HG02885 (cell line): ENCODE data around the gene PPP6R1.

Source experiments
- ATAC-seq: cut with Tn5 transposase; IDR thresholded peaks from one replicate; pipeline ENCODE4 v1.9.1; 2021; ENCODE audit warnings: mild to moderate bottlenecking; ENCODE audit not compliant: unreplicated experiment, poor library complexity

The PPP6R1 gene

GRCh38 chr19:55264531-55264930, 5.7 kb upstream of the PPP6R1 start:
- ATAC-seq = no peak

GRCh38 chr19:55262359-55262758, 3.5 kb upstream of the PPP6R1 start:
- ATAC-seq = no peak

GRCh38 chr19:55261671-55262126, 2.9 kb upstream of the PPP6R1 start:
- ATAC-seq = no peak

- ATAC-seq = no peak
These were observed 858 bp upstream of the PPP6R1 start for GRCh38 chr19:55259540-55260210.

DNA sequence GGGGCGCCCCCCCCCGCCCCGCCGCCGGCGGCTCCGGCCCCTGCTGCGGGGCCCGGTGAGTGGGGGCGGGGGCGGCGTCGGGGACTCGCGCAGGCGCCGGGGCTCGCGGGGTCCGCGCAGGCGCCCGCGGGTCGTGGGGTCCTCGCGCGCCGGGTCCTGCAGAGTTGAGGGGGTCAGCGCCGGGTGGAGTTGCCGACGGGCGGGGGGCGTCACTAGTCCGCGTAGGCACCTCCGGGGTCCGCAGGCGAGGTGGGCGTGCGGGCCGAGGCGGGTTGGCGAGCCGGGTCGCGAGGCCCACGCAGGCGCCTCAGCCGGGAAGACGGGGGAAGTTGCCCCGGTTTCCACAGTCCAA, 365 bp downstream of the PPP6R1 start:
- peak; percentile 15 for ATAC-seq

DNA sequence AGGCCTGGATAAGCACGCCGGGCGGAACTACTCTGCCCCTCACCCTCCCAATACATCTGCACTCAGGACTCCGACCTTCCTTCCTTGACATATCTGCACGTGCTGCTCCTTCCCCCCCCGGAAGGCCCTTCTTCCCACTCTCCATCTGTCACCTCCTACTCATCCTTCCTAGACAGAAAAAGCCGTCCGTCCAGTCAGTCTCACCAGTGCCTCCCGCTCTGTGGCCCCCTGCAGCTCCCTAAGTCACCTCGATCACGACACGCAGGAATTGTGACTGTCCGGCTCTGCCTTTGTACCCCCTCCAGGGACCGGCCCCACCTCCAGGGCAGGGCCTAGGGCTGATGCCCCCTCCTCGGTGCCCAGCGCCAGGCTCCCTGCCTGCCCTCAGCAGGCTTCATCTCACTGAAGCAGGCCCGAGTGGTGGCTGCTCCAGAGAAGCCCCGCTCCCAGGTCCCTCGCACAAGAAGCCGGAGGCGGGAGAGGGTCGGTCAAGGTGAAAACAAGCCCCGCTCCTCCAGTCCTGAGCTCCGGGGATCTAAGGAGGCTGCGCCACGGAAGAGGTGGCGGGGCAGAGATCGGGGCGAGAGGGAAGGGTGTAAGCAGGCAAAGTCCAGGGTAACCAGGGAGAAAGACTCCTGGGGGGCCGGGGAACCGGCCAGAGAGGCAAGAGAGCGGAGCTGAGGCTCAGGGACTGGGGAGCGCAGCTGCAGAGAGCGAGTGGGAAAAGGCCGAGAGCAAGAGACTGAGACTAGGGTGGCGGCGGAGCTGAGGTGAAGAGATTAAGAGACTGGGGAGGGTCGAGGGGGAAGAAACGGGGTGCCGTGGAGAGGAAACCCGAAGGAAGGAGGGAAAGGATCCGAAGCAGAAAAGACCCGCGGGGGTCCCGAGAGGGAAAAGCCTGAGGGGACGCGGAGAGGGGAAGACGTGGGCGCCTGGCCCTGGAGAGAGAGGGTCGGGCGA, 1.1 kb downstream of the PPP6R1 start:
- no peak for ATAC-seq

- ATAC-seq = no peak
These were observed 2.0 kb downstream of the PPP6R1 start for GRCh38 chr19:55256562-55257460.

- ATAC-seq = no peak
These were observed 3.0 kb downstream of the PPP6R1 start for GRCh38 chr19:55255618-55256423.

- ATAC-seq = no peak
These were observed 4.2 kb downstream of the PPP6R1 start for GRCh38 chr19:55254625-55254977.

DNA sequence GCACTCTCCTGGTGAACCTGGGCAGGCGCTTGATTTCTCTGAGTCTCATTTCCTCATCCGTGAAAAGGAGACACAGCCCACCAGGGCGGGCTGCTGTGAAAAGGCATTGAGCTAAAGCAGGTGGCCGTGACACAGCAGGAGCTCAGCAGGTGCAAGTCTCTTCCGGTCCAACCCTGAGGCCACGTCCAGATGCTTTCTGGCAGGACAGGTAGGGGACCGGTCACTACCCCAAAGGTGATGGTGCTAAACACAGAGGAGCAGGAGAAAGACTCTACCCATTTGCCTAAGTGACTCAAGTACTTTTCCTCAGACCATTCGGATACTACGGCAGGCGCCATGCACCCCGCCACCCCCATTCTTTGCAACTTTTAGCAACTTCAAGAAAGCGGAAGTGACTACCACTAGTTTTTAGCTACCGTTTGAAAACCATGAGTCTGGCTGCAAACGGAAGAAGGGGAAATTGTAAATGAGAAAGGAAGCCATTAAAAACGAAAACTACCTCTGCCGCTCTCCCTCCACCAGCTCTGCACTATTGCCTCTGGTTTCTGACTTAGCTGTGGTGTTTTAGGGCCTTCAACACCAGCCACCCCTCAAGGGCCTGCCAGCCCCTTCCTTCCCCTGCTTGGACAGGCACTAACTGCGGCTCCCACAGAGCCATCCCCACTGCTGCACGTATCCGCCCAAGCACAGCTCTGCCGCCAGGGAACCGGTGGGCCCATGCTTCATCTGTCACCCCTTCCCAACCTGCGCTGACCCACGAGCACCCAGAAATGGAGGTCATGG, 4.8 kb downstream of the PPP6R1 start:
- no peak for ATAC-seq

DNA sequence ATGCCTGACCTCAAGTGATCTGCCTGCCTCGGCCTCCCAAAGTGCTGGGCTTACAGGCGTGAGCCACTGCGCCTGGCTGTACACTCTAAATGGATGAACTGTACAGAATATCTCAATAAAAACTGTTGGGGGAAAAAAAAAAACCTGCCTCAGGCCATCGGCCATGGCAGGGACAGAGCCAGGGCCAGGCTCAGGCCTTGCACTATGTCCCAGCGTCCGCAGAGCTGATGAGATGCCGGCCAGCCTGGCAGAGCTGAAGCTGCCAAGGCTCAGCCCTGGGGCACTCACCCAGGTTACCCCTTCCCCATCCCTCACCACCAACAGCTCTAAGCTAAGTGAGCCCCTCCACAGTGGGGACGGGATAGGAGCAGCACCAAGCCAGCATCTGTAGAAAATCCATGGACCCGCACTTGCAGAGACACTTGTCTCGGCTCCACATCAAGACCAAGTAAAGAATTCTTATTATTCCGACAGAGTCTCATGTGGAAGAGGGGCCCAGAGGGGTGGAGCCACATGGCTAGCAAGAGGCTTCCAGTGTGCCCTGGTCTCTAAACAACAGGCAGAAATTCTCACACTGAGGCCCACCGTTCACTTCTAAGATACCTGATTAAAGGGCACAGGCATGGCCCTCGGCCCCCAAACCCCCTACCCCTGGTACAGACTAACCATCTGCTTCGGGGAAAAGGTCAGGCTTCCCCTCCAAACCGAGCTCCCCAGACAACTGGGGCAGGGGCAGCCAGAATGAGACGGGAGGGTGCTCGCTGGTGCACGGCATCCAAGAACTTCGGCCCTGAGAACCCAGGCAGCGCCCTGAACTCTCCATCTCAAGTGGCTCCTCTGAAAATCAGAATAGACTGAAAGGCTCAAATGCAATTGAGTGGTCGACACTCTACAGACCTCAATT, 5.8 kb downstream of the PPP6R1 start:
- no peak for ATAC-seq

DNA sequence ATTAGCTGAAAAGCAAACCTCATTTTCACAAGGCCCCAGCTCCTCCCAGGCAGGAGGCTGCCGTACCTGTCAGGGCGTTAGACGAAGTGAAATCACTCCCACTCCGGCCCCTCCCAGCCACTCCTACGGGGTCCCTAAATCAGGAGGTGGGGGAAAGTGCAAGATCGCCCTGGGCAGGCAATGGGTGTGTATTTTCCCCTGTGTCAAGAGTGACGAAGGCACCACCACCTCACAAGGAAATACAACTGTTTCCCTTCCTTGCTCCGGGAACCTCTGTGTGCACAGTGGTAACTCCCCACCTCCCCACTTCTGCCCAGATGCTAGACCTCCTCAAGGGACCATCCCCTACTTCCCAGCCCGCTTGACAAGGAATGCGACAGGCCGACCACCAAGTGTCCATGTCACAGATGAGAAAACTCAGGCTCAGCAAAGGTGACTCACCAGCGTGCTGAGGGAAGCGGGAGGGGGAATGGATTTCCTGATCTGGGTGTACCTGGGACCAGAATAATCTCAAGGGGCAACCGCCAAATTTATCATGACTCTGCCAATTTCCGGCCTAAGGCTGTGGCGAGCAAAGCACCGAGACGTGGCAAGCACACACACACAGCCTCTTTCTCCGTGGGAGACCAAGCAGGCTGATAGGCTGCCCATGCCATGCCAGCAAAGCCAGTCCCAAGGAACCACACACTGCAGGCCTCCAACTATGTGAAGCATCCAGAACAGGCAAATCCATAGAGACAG, 7.3 kb downstream of the PPP6R1 start:
- ATAC-seq = no peak

- ATAC-seq = no peak
These were observed 8.4 kb downstream of the PPP6R1 start for GRCh38 chr19:55250262-55251036.

DNA sequence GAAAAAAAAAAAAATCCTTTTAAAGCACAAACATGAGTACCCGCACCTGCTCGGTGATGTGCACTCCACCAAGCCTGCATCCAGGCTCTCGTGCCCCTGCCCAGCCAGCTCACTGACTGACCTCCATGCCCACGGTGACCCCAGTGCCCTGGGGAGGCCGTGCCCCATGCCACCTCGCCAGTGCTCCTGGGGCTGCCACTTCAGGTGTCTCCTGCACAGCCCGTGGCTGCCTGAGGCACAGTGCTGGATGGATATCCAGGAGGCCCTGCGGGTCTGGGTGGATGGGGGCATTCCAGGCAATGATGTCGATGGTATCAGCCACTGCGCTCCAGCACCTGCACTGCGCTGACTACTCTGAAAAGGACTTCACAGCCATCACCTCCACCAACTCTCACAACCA, 9.0 kb downstream of the PPP6R1 start:
- no peak for ATAC-seq

DNA sequence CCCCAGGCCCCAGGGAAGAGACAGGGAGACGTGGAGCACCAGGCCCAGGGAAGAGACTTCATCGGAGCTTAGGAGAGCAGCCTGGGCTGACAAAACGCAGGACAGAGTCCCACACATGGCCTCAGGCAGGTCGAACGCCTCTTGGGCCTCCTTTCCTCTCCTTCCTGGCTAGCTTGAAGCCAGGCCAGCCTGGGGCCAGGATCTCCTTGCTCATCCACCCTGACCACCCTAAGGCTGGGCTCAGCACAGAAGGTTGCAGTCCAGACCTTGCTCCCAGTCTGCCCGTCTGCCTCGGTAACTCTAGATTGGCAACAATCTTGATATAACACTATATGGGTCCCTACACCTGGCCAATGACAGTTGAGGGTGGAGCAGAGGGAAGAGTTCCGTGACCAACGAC, 10.1 kb downstream of the PPP6R1 start:
- ATAC-seq = no peak

DNA sequence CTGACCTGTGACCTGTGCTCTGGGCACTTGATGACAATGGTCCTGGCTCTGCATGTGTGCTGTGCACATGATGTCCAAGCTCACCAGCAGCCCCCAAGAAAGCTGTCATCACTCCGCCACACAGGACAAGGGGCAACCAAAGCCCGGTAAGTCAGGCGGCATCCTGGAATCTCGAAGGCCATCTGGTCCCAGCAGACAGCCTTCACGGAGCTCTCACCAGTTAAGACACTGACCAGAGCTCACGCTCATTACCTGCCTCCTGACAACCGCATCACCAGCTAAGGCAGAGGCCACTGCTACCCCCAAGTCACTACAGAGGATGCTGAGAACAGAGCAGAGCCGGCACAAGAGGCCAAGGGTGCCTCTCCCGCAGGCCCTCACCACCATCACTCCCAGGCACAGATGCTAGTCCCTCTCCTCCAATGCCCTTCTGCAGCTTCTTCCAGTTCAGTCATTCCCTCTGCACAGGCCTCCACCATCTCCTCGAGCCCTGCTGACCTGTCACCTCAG, 10.6 kb downstream of the PPP6R1 start:
- ATAC-seq = no peak
